Suprapubic skin (tissue), 4 donors: ENCODE results near the gene GPSM3.

Experiments used
- CTCF ChIP-seq, 2 donors: fragments of 200-600 bp in 1 of 2; fragments of 450-650 bp in 1 of 2; sonication (generic) in 1 of 2; IDR thresholded peaks; one replicate each; pipeline ENCODE4 v1.5.1; 2016 to 2019; ENCODE audit warnings: antibody characterized with exemption in 2 of 2, mild to moderate bottlenecking in 1 of 2, moderate library complexity in 1 of 2
- EP300 ChIP-seq: sonication (generic); formaldehyde crosslinking; IDR thresholded peaks from one replicate; pipeline ENCODE4 v1.6.1; 2017; ENCODE audit warnings: antibody characterized with exemption
- POLR2A ChIP-seq, 2 donors: fragments of 450-650 bp; IDR thresholded peaks; one replicate each; pipeline ENCODE4 v1.6.1; 2017; ENCODE audit warnings: antibody characterized with exemption in 2 of 2, mild to moderate bottlenecking in 2 of 2, moderate library complexity in 2 of 2
- POLR2AphosphoS5 ChIP-seq, 3 donors: sonication (generic); formaldehyde crosslinking; IDR thresholded peaks; one replicate each; pipeline ENCODE4 v1.6.1; 2017; ENCODE audit warnings: antibody characterized with exemption in 3 of 3

- TF ChIP-seq POLR2AphosphoS5 (IDR thresholded peaks at IDR 0.05) (no peak), CTCF (IDR thresholded peaks at IDR 0.05) (no peak), POLR2A (IDR thresholded peaks at IDR 0.05) (peak in 1 of 2 donors; percentile 62), EP300 (no peak)
Measured at GRCh38 chr6:32175711-32176475, 16.6 kb downstream of the GPSM3 start, which contains the start of gene AGPAT1.
